NB4 (cell line): ENCODE measurements around the gene TSPAN5.

ENCODE experiments used
- DNase-seq: peaks from one replicate; pipeline ENCODE4 v3.0.0; 2010; ENCODE audit warnings: low read depth
- H3K4me3 ChIP-seq: one replicate; pipeline ENCODE4 v1.5.1; 2011; ENCODE audit warnings: mild to moderate bottlenecking, low read depth, low read length, moderate library complexity
- CTCF ChIP-seq: IDR thresholded peaks from one replicate; pipeline ENCODE4 v1.5.1; 2012; ENCODE audit warnings: low read depth, low read length
- MAX ChIP-seq: IDR thresholded peaks from 2 replicates; pipeline ENCODE4 v1.6.1; 2011; ENCODE audit warnings: low read depth, low read length
- MYC ChIP-seq: IDR thresholded peaks from 2 replicates; pipeline ENCODE4 v1.6.1; 2011; ENCODE audit warnings: low read depth, low read length
- POLR2A ChIP-seq: IDR thresholded peaks from 2 replicates; pipeline ENCODE4 v1.6.1; 2011; ENCODE audit warnings: mild to moderate bottlenecking; ENCODE audit not compliant: insufficient read length; ENCODE audit errors: extremely low read depth

Gene TSPAN5

GRCh38 chr4:98599617-98600205 is 58.7 kb downstream of the TSPAN5 start:
- TF ChIP-seq CTCF (no peak), POLR2A (no peak), MAX (no peak), MYC (no peak)
- DNase-seq: no peak
- H3K4me3 ChIP-seq: no peak overlapping the region

- TF ChIP-seq CTCF (no peak), MAX (no peak), MYC (no peak), POLR2A (no peak)
- H3K4me3 ChIP-seq: no peak overlapping the region
- no peak for DNase-seq
These were observed 71.5 kb downstream of the TSPAN5 start for GRCh38 chr4:98586962-98587354.

GRCh38 chr4:98586291-98586961 is 72.0 kb downstream of the TSPAN5 start:
- H3K4me3 ChIP-seq: no peak overlapping the region
- TF ChIP-seq POLR2A: no peak
- no peak for TF ChIP-seq CTCF
- TF ChIP-seq MAX: no peak
- no peak for TF ChIP-seq MYC
- no peak for DNase-seq

GRCh38 chr4:98585596-98585995 is 72.8 kb downstream of the TSPAN5 start:
- no peak for TF ChIP-seq CTCF
- no peak for TF ChIP-seq MAX
- TF ChIP-seq MYC: no peak
- no peak for TF ChIP-seq POLR2A
- DNase-seq: no peak
- H3K4me3 ChIP-seq: no peak overlapping the region

GRCh38 chr4:98584265-98584664 is 74.1 kb downstream of the TSPAN5 start:
- DNase-seq: no peak
- H3K4me3 ChIP-seq: no peak overlapping the region
- TF ChIP-seq CTCF: no peak
- TF ChIP-seq MYC: no peak
- no peak for TF ChIP-seq POLR2A
- no peak for TF ChIP-seq MAX
